LNCAP (cell line): ENCODE data around the gene KRABD2.

Experiments used
- CTCF ChIP-seq: fragments of 450-650 bp; IDR thresholded peaks from 2 replicates; pipeline ENCODE4 v1.5.1; 2017; ENCODE audit warnings: mild to moderate bottlenecking

KRABD2 gene

DNA sequence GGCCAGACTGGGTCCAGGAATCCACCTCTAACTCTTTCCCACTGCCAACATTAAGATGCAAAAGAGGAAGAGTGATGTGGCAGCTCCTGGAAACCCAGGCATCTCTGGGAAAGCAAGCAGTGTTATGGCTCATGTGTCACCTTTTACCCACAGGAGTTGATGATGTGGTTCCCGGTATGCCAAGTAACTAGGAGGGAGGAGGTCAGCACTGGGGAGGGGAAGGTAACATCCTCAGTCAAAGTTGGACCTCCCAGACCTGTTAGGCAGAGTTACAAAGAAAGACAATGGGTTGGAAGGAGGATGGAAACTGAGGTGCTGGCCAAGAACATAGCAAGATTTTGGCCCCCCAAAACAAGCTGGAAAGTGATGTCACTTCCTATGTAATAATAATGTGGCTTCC lies 11.4 kb downstream of the KRABD2 start:
- TF ChIP-seq CTCF = no peak

GRCh38 chr17:8362651-8363332 lies 13.7 kb downstream of the KRABD2 start:
- TF ChIP-seq CTCF = no peak

DNA sequence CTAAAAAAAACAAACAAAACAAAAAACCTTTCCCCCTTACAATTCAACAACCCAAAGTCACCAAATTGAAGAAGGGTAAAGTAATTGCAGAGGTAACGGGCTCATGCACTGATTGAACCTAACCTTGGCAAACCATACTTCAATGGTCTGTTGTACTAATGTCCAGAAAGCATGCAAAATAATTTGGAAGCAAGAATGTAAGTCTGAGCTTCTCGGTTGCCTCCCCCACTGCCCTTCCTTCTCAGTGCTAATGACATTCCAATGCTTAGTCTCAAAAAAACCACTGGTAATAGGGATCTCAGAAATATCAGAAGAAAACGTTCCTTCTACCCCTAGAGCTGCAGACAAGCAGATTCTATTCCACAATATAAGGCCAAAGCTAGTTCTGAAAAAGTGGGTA lies 15.8 kb downstream of the KRABD2 start:
- no peak for TF ChIP-seq CTCF

DNA sequence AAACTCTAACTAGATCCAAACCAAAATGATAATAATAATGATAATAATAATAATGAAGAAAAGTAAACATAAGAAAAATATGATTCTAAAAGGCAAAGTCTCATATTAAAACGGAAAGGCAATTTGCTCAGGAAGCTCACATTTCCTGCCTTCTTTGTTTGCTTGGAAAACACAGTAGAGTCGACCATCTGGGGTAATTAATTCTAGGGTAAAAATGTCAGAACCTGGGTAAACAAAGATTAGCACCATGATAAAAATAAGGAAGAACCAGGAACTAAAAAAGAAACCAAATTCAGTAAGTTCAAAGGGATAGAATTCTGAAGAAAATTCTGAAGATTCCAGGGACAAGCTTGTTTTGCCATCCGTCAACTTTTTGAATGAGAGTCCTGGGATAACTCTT lies 16.2 kb downstream of the KRABD2 start:
- TF ChIP-seq CTCF = no peak

DNA sequence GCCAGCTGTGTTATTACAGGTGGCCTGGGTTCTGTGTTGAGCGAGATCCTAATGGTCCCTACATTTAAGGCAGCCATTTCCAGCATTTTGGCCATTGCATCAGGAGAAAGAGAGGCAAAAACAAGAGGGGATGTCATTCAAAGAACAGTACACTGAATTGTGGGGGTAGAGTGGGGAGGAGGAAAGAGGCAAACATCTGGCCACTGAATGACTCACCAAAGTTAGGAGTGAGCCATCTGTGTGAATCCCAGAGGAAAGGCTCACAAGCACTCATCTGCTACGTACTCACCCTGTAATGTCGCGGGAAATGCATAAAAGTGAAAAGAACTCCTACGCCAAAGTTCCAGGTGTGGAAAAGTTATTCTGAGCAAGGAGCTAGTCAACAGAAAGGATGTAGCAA lies 16.7 kb downstream of the KRABD2 start:
- TF ChIP-seq CTCF = no peak

- TF ChIP-seq CTCF = no peak
Observed at GRCh38 chr17:8357910-8358309, 18.6 kb downstream of the KRABD2 start.

DNA sequence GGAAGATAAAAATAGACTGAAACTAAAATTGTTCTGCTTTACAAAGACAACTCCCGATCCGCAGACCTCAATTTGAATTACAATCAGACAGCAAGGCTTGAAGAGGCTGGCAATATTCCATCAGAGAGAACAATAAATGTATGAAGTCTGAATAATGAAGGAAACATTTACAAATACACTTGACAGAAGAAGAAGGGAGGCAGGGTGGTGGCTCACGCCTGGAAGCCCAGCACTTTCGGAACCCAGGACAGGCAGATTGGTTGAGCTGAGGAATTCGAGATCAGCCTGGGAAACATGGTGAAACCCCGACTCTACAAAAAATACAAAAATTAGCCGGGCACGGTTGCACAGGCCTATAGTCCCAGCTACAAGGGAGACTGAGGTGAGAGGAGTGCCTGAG lies 22.3 kb downstream of the KRABD2 start:
- no peak for TF ChIP-seq CTCF

GRCh38 chr17:8353736-8354135 lies 22.8 kb downstream of the KRABD2 start:
- no peak for TF ChIP-seq CTCF
